ENCODE measurements around the gene GORASP2. TPM values are rescaled to one million over a fixed set of nuclear protein-coding genes. Genes with fewer than 3 reads are reported as not detected.

The GORASP2 gene
- total and polyA plus RNA-seq, 2 of the 4 experiments (the other 2 are of a cell fraction), result 53.1 to 156 TPM

DNA sequence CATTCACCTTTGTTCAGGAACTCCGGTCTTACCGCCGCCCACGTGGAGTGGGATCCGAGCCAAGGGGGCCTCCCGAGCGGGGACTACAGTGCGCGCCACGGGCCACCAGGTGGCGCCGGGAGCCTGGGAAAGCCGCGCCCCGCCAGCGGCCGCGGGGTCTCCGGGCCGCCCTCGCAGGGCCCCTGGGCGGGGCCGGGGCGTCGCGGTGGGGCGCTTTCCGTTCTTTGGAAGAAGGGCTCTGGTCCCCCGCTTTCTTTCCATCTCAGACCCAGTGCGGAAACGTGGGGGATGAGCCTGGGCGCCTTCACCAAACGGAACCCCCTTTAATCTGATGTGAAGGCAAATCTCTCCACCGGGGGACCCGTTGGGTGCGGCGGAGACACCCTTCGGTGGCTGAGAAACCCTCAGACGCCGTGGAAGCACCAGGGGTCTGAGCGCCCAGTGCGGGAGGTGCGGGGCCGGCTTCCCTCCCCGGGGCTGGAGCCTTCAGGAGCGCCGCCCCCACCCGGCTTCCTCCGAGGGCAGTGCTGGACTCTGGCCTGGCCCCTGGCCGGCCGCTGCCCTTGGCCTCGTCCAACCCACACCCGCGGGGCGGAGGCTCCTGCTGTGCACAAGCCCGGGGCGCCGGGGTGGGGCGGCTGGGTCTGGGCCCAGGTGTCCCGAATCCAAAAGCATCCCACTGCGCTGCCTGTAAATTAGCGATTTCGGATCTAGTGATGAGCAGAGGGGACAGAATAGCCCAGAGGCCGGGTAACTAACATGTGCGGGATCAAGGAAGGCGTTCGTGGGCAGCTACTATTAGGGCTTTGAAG, 44.6 kb downstream of the GORASP2 start (continued):
- TF ChIP-seq, protein P1, sequence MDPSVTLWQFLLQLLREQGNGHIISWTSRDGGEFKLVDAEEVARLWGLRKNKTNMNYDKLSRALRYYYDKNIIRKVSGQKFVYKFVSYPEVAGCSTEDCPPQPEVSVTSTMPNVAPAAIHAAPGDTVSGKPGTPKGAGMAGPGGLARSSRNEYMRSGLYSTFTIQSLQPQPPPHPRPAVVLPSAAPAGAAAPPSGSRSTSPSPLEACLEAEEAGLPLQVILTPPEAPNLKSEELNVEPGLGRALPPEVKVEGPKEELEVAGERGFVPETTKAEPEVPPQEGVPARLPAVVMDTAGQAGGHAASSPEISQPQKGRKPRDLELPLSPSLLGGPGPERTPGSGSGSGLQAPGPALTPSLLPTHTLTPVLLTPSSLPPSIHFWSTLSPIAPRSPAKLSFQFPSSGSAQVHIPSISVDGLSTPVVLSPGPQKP (IDR thresholded peaks at IDR 0.05; ENCODE audit: borderline replicate concordance, low read depth, low read length), result no peak
- no peak for TF ChIP-seq CHD1 (IDR thresholded peaks at IDR 0.05; ENCODE audit: low read depth, low read length)
- TF ChIP-seq RCOR1 (IDR thresholded peaks at IDR 0.05; ENCODE audit: insufficient replicate concordance, low read length), result peak; percentile 55
